ENCODE results near the gene CDC42SE2.

CDC42SE2 gene

GRCh38 chr5:131225282-131225974 lies 38.4 kb upstream of the CDC42SE2 start:
- TF ChIP-seq CTCF (IDR thresholded peaks at IDR 0.05) = no peak
- Histone ChIP-seq H3K9me3 (no peaks in the 10 kb centered on the region), H3K27me3 (no peaks in the 10 kb centered on the region), H3K27ac (no peak overlapping the region), H3K4me1 (ENCODE audit: control insufficient read depth in 1 of 2, insufficient read depth in 1 of 2, low read depth in 1 of 2, low read length in 1 of 2) (no peaks in the 10 kb centered on the region), H3K36me3 (no peaks in the 10 kb centered on the region), H3K4me3 (ENCODE audit: low read depth in 1 of 2, low read length in 1 of 2) (no peak overlapping the region)

- Histone ChIP-seq H3K27me3 (no peaks in the 10 kb centered on the region), H3K36me3 (no peaks in the 10 kb centered on the region), H3K27ac (no peak overlapping the region), H3K9me3 (no peaks in the 10 kb centered on the region), H3K4me3 (ENCODE audit: low read depth in 1 of 2, low read length in 1 of 2) (no peak overlapping the region), H3K4me1 (ENCODE audit: control insufficient read depth in 1 of 2, insufficient read depth in 1 of 2, low read depth in 1 of 2, low read length in 1 of 2) (no peaks in the 10 kb centered on the region)
- no peak for TF ChIP-seq CTCF (IDR thresholded peaks at IDR 0.05)
Observed at GRCh38 chr5:131226899-131227298, 37.0 kb upstream of the CDC42SE2 start.

- no peaks in the 10 kb centered on the region for H3K4me1 ChIP-seq (ENCODE audit: control insufficient read depth in 1 of 2, insufficient read depth in 1 of 2, low read depth in 1 of 2, low read length in 1 of 2)
- H3K9me3 ChIP-seq = no peaks in the 10 kb centered on the region
- no peaks in the 10 kb centered on the region for H3K27me3 ChIP-seq
- no peak overlapping the region for H3K27ac ChIP-seq
- H3K36me3 ChIP-seq = no peaks in the 10 kb centered on the region
- no peak overlapping the region for H3K4me3 ChIP-seq (ENCODE audit: low read depth in 1 of 2, low read length in 1 of 2)
- no peak for TF ChIP-seq CTCF (IDR thresholded peaks at IDR 0.05)
Observed at GRCh38 chr5:131228646-131229045, 35.2 kb upstream of the CDC42SE2 start.

GRCh38 chr5:131229623-131230022 lies 34.2 kb upstream of the CDC42SE2 start:
- no peaks in the 10 kb centered on the region for H3K9me3 ChIP-seq
- H3K27ac ChIP-seq = no peak overlapping the region
- no peaks in the 10 kb centered on the region for H3K4me1 ChIP-seq (ENCODE audit: control insufficient read depth in 1 of 2, insufficient read depth in 1 of 2, low read depth in 1 of 2, low read length in 1 of 2)
- H3K27me3 ChIP-seq = no peaks in the 10 kb centered on the region
- H3K4me3 ChIP-seq (ENCODE audit: low read depth in 1 of 2, low read length in 1 of 2) = no peak overlapping the region
- H3K36me3 ChIP-seq = no peaks in the 10 kb centered on the region
- no peak for TF ChIP-seq CTCF (IDR thresholded peaks at IDR 0.05)

GRCh38 chr5:131230406-131230805 lies 33.4 kb upstream of the CDC42SE2 start:
- Histone ChIP-seq H3K27me3 (no peaks in the 10 kb centered on the region), H3K4me3 (ENCODE audit: low read depth in 1 of 2, low read length in 1 of 2) (no peak overlapping the region), H3K4me1 (ENCODE audit: control insufficient read depth in 1 of 2, insufficient read depth in 1 of 2, low read depth in 1 of 2, low read length in 1 of 2) (no peaks in the 10 kb centered on the region), H3K36me3 (no peaks in the 10 kb centered on the region), H3K27ac (no peak overlapping the region), H3K9me3 (no peaks in the 10 kb centered on the region)
- no peak for TF ChIP-seq CTCF (IDR thresholded peaks at IDR 0.05)
